T-helper 1 cell treated with Interleukin-12 subunit alpha and Interleukin-12 subunit beta and Interleukin-4 antibody, amounts not matched to agents 30 μg/mL and 1 μg/mL, for 36 hours (primary cell): ENCODE results near the gene KANSL1.

Source experiments
- H3K27ac Mint-ChIP-seq: one replicate; pipeline ENCODE4 v1.8.0; 2021; ENCODE audit warnings: mild to moderate bottlenecking, mixed read lengths
- H3K27me3 Mint-ChIP-seq: one replicate; pipeline ENCODE4 v1.8.0; 2021; ENCODE audit warnings: low read depth, mixed read lengths
- H3K36me3 Mint-ChIP-seq: one replicate; pipeline ENCODE4 v1.8.0; 2021; ENCODE audit warnings: low read depth, mixed read lengths
- H3K4me1 Mint-ChIP-seq: one replicate; pipeline ENCODE4 v1.8.0; 2021; ENCODE audit warnings: low read depth, mixed read lengths
- H3K4me3 Mint-ChIP-seq: one replicate; pipeline ENCODE4 v1.8.0; 2021; ENCODE audit warnings: mild to moderate bottlenecking, moderate library complexity, mixed read lengths
- H3K9me3 Mint-ChIP-seq: one replicate; pipeline ENCODE4 v1.8.0; 2021; ENCODE audit warnings: mixed read lengths

KANSL1 gene

GRCh38 chr17:45982791-45983613, 210.2 kb downstream of the KANSL1 start:
- no peaks in the 10 kb centered on the region for H3K9me3 Mint-ChIP-seq

GRCh38 chr17:45981306-45981705, 211.9 kb downstream of the KANSL1 start:
- Mint-ChIP-seq H3K4me1 (no peaks in the 10 kb centered on the region), H3K9me3 (no peaks in the 10 kb centered on the region), H3K4me3 (no peak overlapping the region), H3K27me3 (no peaks in the 10 kb centered on the region), H3K27ac (no peak overlapping the region), H3K36me3 (no peaks in the 10 kb centered on the region)

More at GRCh38 chr17:45982791-45983613, 210.2 kb downstream of the KANSL1 start:
- H3K36me3 Mint-ChIP-seq = no peaks in the 10 kb centered on the region
- no peaks in the 10 kb centered on the region for H3K27me3 Mint-ChIP-seq
- no peaks in the 10 kb centered on the region for H3K4me1 Mint-ChIP-seq
- no peak overlapping the region for H3K27ac Mint-ChIP-seq
- no peak overlapping the region for H3K4me3 Mint-ChIP-seq

GRCh38 chr17:45980855-45981254, 212.4 kb downstream of the KANSL1 start:
- Mint-ChIP-seq H3K27ac (no peak overlapping the region), H3K9me3 (no peaks in the 10 kb centered on the region), H3K4me1 (no peaks in the 10 kb centered on the region), H3K4me3 (no peak overlapping the region), H3K27me3 (no peaks in the 10 kb centered on the region), H3K36me3 (no peaks in the 10 kb centered on the region)
